ENCODE measurements around the gene SNX20.

The SNX20 gene

GRCh38 chr16:50636753-50637374, 44.2 kb downstream of the SNX20 start:
- H3K9ac ChIP-seq (ENCODE audit: low read length): no peak overlapping the region
- H3K4me1 ChIP-seq (ENCODE audit: insufficient read depth, low read length): no peaks in the 10 kb centered on the region
- H3K36me3 ChIP-seq (ENCODE audit: insufficient read depth, low read length): peaks cover 11% of the 10 kb centered on the region
- no peak overlapping the region for H3K4me3 ChIP-seq (ENCODE audit: low read depth in 1 of 2, low read length in 2 of 2)
- no peaks in the 10 kb centered on the region for H3K27me3 ChIP-seq (ENCODE audit: control insufficient read depth in 1 of 2, insufficient read depth in 2 of 2, low read length in 2 of 2)
- H3K9me3 ChIP-seq (ENCODE audit: low read length): no peaks in the 10 kb centered on the region
- H3K27ac ChIP-seq (ENCODE audit: low read depth, low read length): no peak overlapping the region

GRCh38 chr16:50635505-50636392, 45.4 kb downstream of the SNX20 start:
- H3K4me1 ChIP-seq (ENCODE audit: insufficient read depth, low read length): no peaks in the 10 kb centered on the region
- no peak overlapping the region for H3K9ac ChIP-seq (ENCODE audit: low read length)
- H3K36me3 ChIP-seq (ENCODE audit: insufficient read depth, low read length): peaks cover 14% of the 10 kb centered on the region
- no peaks in the 10 kb centered on the region for H3K9me3 ChIP-seq (ENCODE audit: low read length)
- no peak overlapping the region for H3K27ac ChIP-seq (ENCODE audit: low read depth, low read length)
- no peaks in the 10 kb centered on the region for H3K27me3 ChIP-seq (ENCODE audit: control insufficient read depth in 1 of 2, insufficient read depth in 2 of 2, low read length in 2 of 2)
- H3K4me3 ChIP-seq (ENCODE audit: low read depth in 1 of 2, low read length in 2 of 2): no peak overlapping the region

GRCh38 chr16:50634947-50635346, 46.2 kb downstream of the SNX20 start:
- peaks cover 14% of the 10 kb centered on the region for H3K36me3 ChIP-seq (ENCODE audit: insufficient read depth, low read length)
- no peaks in the 10 kb centered on the region for H3K27me3 ChIP-seq (ENCODE audit: control insufficient read depth in 1 of 2, insufficient read depth in 2 of 2, low read length in 2 of 2)
- H3K27ac ChIP-seq (ENCODE audit: low read depth, low read length): no peak overlapping the region
- no peak overlapping the region for H3K9ac ChIP-seq (ENCODE audit: low read length)
- no peaks in the 10 kb centered on the region for H3K4me1 ChIP-seq (ENCODE audit: insufficient read depth, low read length)
- no peak overlapping the region for H3K4me3 ChIP-seq (ENCODE audit: low read depth in 1 of 2, low read length in 2 of 2)
- H3K9me3 ChIP-seq (ENCODE audit: low read length): no peaks in the 10 kb centered on the region

- H3K4me1 ChIP-seq (ENCODE audit: insufficient read depth, low read length): no peaks in the 10 kb centered on the region
- H3K27ac ChIP-seq (ENCODE audit: low read depth, low read length): no peak overlapping the region
- H3K4me3 ChIP-seq (ENCODE audit: low read depth in 1 of 2, low read length in 2 of 2): no peak overlapping the region
- H3K36me3 ChIP-seq (ENCODE audit: insufficient read depth, low read length): peaks cover 14% of the 10 kb centered on the region
- H3K27me3 ChIP-seq (ENCODE audit: control insufficient read depth in 1 of 2, insufficient read depth in 2 of 2, low read length in 2 of 2): no peaks in the 10 kb centered on the region
- H3K9me3 ChIP-seq (ENCODE audit: low read length): no peaks in the 10 kb centered on the region
- no peak overlapping the region for H3K9ac ChIP-seq (ENCODE audit: low read length)
Measured at GRCh38 chr16:50634090-50634489, 47.0 kb downstream of the SNX20 start.

- Histone ChIP-seq H3K9me3 (ENCODE audit: low read length) (no peaks in the 10 kb centered on the region), H3K27me3 (ENCODE audit: control insufficient read depth in 1 of 2, insufficient read depth in 2 of 2, low read length in 2 of 2) (no peaks in the 10 kb centered on the region), H3K9ac (ENCODE audit: low read length) (no peak overlapping the region), H3K36me3 (ENCODE audit: insufficient read depth, low read length) (peaks cover 14% of the 10 kb centered on the region), H3K4me3 (ENCODE audit: low read depth in 1 of 2, low read length in 2 of 2) (no peak overlapping the region), H3K4me1 (ENCODE audit: insufficient read depth, low read length) (no peaks in the 10 kb centered on the region), H3K27ac (ENCODE audit: low read depth, low read length) (no peak overlapping the region)
Measured at GRCh38 chr16:50632927-50633800, 47.9 kb downstream of the SNX20 start.

GRCh38 chr16:50631985-50632576, 49.0 kb downstream of the SNX20 start:
- Histone ChIP-seq H3K9me3 (ENCODE audit: low read length) (no peaks in the 10 kb centered on the region), H3K4me3 (ENCODE audit: low read depth in 1 of 2, low read length in 2 of 2) (no peak overlapping the region), H3K9ac (ENCODE audit: low read length) (no peak overlapping the region), H3K4me1 (ENCODE audit: insufficient read depth, low read length) (peaks cover 7% of the 10 kb centered on the region), H3K27me3 (ENCODE audit: control insufficient read depth in 1 of 2, insufficient read depth in 2 of 2, low read length in 2 of 2) (no peaks in the 10 kb centered on the region), H3K36me3 (ENCODE audit: insufficient read depth, low read length) (peaks cover 14% of the 10 kb centered on the region), H3K27ac (ENCODE audit: low read depth, low read length) (no peak overlapping the region)

- Histone ChIP-seq H3K9ac (ENCODE audit: low read length) (no peak overlapping the region), H3K27me3 (ENCODE audit: control insufficient read depth in 1 of 2, insufficient read depth in 2 of 2, low read length in 2 of 2) (no peaks in the 10 kb centered on the region)
Measured at GRCh38 chr16:50631249-50631984, 49.7 kb downstream of the SNX20 start.

GRCh38 chr16:50630394-50631020, 50.6 kb downstream of the SNX20 start:
- Histone ChIP-seq H3K4me1 (ENCODE audit: insufficient read depth, low read length) (peaks cover 13% of the 10 kb centered on the region), H3K36me3 (ENCODE audit: insufficient read depth, low read length) (peaks cover 14% of the 10 kb centered on the region)

More at GRCh38 chr16:50631249-50631984, 49.7 kb downstream of the SNX20 start:
- H3K4me1 ChIP-seq (ENCODE audit: insufficient read depth, low read length): peaks cover 13% of the 10 kb centered on the region
- no peaks in the 10 kb centered on the region for H3K9me3 ChIP-seq (ENCODE audit: low read length)
- H3K36me3 ChIP-seq (ENCODE audit: insufficient read depth, low read length): peaks cover 14% of the 10 kb centered on the region
- H3K27ac ChIP-seq (ENCODE audit: low read depth, low read length): no peak overlapping the region
- no peak overlapping the region for H3K4me3 ChIP-seq (ENCODE audit: low read depth in 1 of 2, low read length in 2 of 2)

GRCh38 chr16:50629334-50629733, 51.8 kb downstream of the SNX20 start:
- H3K9me3 ChIP-seq (ENCODE audit: low read length): no peaks in the 10 kb centered on the region
- peaks cover 13% of the 10 kb centered on the region for H3K4me1 ChIP-seq (ENCODE audit: insufficient read depth, low read length)
- no peaks in the 10 kb centered on the region for H3K27me3 ChIP-seq (ENCODE audit: control insufficient read depth in 1 of 2, insufficient read depth in 2 of 2, low read length in 2 of 2)
- H3K9ac ChIP-seq (ENCODE audit: low read length): no peak overlapping the region
- no peak overlapping the region for H3K4me3 ChIP-seq (ENCODE audit: low read depth in 1 of 2, low read length in 2 of 2)
- no peak overlapping the region for H3K27ac ChIP-seq (ENCODE audit: low read depth, low read length)
- H3K36me3 ChIP-seq (ENCODE audit: insufficient read depth, low read length): peaks cover 10% of the 10 kb centered on the region

More at GRCh38 chr16:50630394-50631020, 50.6 kb downstream of the SNX20 start:
- H3K27me3 ChIP-seq (ENCODE audit: control insufficient read depth in 1 of 2, insufficient read depth in 2 of 2, low read length in 2 of 2): no peaks in the 10 kb centered on the region
- no peak overlapping the region for H3K27ac ChIP-seq (ENCODE audit: low read depth, low read length)
- H3K4me3 ChIP-seq (ENCODE audit: low read depth in 1 of 2, low read length in 2 of 2): no peak overlapping the region
- no peaks in the 10 kb centered on the region for H3K9me3 ChIP-seq (ENCODE audit: low read length)
- no peak overlapping the region for H3K9ac ChIP-seq (ENCODE audit: low read length)

- Histone ChIP-seq H3K9me3 (ENCODE audit: low read length) (no peaks in the 10 kb centered on the region), H3K27me3 (ENCODE audit: control insufficient read depth in 1 of 2, insufficient read depth in 2 of 2, low read length in 2 of 2) (no peaks in the 10 kb centered on the region), H3K27ac (ENCODE audit: low read depth, low read length) (no peak overlapping the region), H3K9ac (ENCODE audit: low read length) (no peak overlapping the region), H3K4me1 (ENCODE audit: insufficient read depth, low read length) (peaks cover 13% of the 10 kb centered on the region), H3K36me3 (ENCODE audit: insufficient read depth, low read length) (peaks cover 15% of the 10 kb centered on the region), H3K4me3 (ENCODE audit: low read depth in 1 of 2, low read length in 2 of 2) (no peak overlapping the region)
Measured at GRCh38 chr16:50628156-50628802, 52.8 kb downstream of the SNX20 start.
